Endothelial cell of hepatic sinusoid (primary cell): Measurements from ENCODE around the gene FAM13C.

ENCODE experiments used
- in situ Hi-C: cut with HindIII; loops from 2 replicates; pipeline ENCODE4 v1.10.0; 2017; ENCODE audit warnings: low sequenced_read_pairs

The FAM13C gene

GRCh38 chr10:59362959-59363381 lies 621 bp upstream of the FAM13C start:
- in situ Hi-C loops = loop anchor here (5.0 kb wide), 1 partner anchor 56 kb away; no protein-coding TSS in a partner anchor

GRCh38 chr10:59361663-59362143 lies 646 bp downstream of the FAM13C start:
- in situ Hi-C loops = loop anchor here (5.0 kb wide), 1 partner anchor 54 kb away; no protein-coding TSS in a partner anchor

GRCh38 chr10:59360605-59361405 lies 1.5 kb downstream of the FAM13C start:
- in situ Hi-C loops = loop anchor here (5.0 kb wide), 1 partner anchor 54 kb away; no protein-coding TSS in a partner anchor

GRCh38 chr10:59358576-59358975 lies 3.8 kb downstream of the FAM13C start:
- in situ Hi-C loops = no loop called here

- in situ Hi-C loops = no loop called here
These were observed 7.9 kb downstream of the FAM13C start for GRCh38 chr10:59354434-59354833.

GRCh38 chr10:59350558-59350957 lies 11.8 kb downstream of the FAM13C start:
- in situ Hi-C loops = no loop called here

GRCh38 chr10:59346321-59346720 lies 16.0 kb downstream of the FAM13C start:
- in situ Hi-C loops = no loop called here

- in situ Hi-C loops = no loop called here
These were observed 19.6 kb downstream of the FAM13C start for GRCh38 chr10:59342723-59343122.

GRCh38 chr10:59342000-59342399 lies 20.3 kb downstream of the FAM13C start:
- in situ Hi-C loops = no loop called here

- in situ Hi-C loops = no loop called here
These were observed 22.1 kb downstream of the FAM13C start for GRCh38 chr10:59340285-59340684.

- in situ Hi-C loops = no loop called here
These were observed 23.0 kb downstream of the FAM13C start for GRCh38 chr10:59339351-59339750.

- in situ Hi-C loops = no loop called here
These were observed 25.1 kb downstream of the FAM13C start for GRCh38 chr10:59337201-59337652.

GRCh38 chr10:59336632-59337031 lies 25.7 kb downstream of the FAM13C start:
- in situ Hi-C loops = no loop called here

- in situ Hi-C loops = no loop called here
These were observed 26.9 kb downstream of the FAM13C start for GRCh38 chr10:59335497-59335896.

GRCh38 chr10:59333701-59334100 lies 28.6 kb downstream of the FAM13C start:
- in situ Hi-C loops = no loop called here

- in situ Hi-C loops = no loop called here
These were observed 29.8 kb downstream of the FAM13C start for GRCh38 chr10:59332581-59332980.

GRCh38 chr10:59331661-59332060 lies 30.7 kb downstream of the FAM13C start:
- in situ Hi-C loops = no loop called here

- in situ Hi-C loops = no loop called here
These were observed 37.2 kb downstream of the FAM13C start for GRCh38 chr10:59325116-59325515.

GRCh38 chr10:59324597-59324996 lies 37.8 kb downstream of the FAM13C start:
- in situ Hi-C loops = no loop called here

- in situ Hi-C loops = no loop called here
These were observed 38.4 kb downstream of the FAM13C start for GRCh38 chr10:59323831-59324401.

GRCh38 chr10:59323036-59323459 lies 39.3 kb downstream of the FAM13C start:
- in situ Hi-C loops = no loop called here

GRCh38 chr10:59322131-59322530 lies 40.2 kb downstream of the FAM13C start:
- in situ Hi-C loops = no loop called here
